Vagina (tissue), 2 donors: ENCODE results near the gene CHN1.

Experiments used
- CTCF ChIP-seq, 3 experiments: fragments of 450-650 bp in 2 of 3; fragments of 200-600 bp in 1 of 3; sonication (generic) in 1 of 3; IDR thresholded peaks; one replicate each; pipeline ENCODE4 v1.5.1; 2017 to 2019; ENCODE audit warnings: antibody characterized with exemption in 3 of 3, mild to moderate bottlenecking in 2 of 3, moderate library complexity in 2 of 3
- POLR2A ChIP-seq, 2 donors: fragments of 450-650 bp; IDR thresholded peaks; one replicate each; pipeline ENCODE4 v1.6.1; 2017; ENCODE audit warnings: antibody characterized with exemption in 2 of 2, mild to moderate bottlenecking in 2 of 2, moderate library complexity in 2 of 2
- POLR2AphosphoS5 ChIP-seq, 2 donors: sonication (generic); formaldehyde crosslinking; IDR thresholded peaks; one replicate each; pipeline ENCODE4 v1.9.0; 2017; ENCODE audit warnings: antibody characterized with exemption in 2 of 2, mild to moderate bottlenecking in 2 of 2, low read depth in 1 of 2; ENCODE audit not compliant: insufficient read depth in 1 of 2

DNA sequence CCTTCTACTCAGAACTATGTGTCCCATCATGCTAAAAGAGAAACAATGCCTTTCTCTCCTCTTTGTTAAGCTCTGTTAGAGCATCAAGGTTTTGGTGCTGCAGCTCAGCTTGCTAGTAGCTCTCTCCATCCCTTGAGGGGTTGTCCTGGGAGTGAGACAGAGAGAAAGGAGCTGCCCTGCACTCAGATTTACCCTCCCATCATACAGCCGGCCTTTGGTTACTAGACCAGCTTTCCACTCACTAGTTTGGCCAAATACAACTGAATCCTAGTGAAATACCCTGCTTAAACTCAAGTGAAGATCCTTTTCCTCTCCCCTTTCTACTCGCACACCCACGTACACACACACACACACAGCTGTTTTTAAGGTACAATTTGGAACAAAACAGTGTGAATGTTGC, 2.3 kb upstream of the CHN1 start:
- TF ChIP-seq CTCF (IDR thresholded peaks at IDR 0.05): no peak
- no peak for TF ChIP-seq POLR2A (IDR thresholded peaks at IDR 0.05)
- no peak for TF ChIP-seq POLR2AphosphoS5 (IDR thresholded peaks at IDR 0.05; ENCODE audit: insufficient read depth in 1 of 2, low read depth in 1 of 2)
